Measurements from ENCODE around the gene RAP2C.

RAP2C gene

GRCh38 chrX:132219343-132219768, at the start of gene RAP2C:
Gene RAP2C (minus strand): TSS chrX:132219447. CDS start chrX:132217268, 2,179 bp downstream.
- in situ Hi-C loops (cut with HindIII; ENCODE audit: low sequenced_read_pairs) = no loop called here

GRCh38 chrX:132267392-132267791, 48.1 kb upstream of the RAP2C start:
- in situ Hi-C loops (cut with HindIII; ENCODE audit: low sequenced_read_pairs) = no loop called here

- in situ Hi-C loops (cut with HindIII; ENCODE audit: low sequenced_read_pairs) = no loop called here
Observed at GRCh38 chrX:132266583-132267355, 47.5 kb upstream of the RAP2C start.

GRCh38 chrX:132263127-132263526, 43.9 kb upstream of the RAP2C start:
- in situ Hi-C loops (cut with HindIII; ENCODE audit: low sequenced_read_pairs) = no loop called here

- in situ Hi-C loops (cut with HindIII; ENCODE audit: low sequenced_read_pairs) = no loop called here
Observed at GRCh38 chrX:132258509-132258908, 39.3 kb upstream of the RAP2C start.

GRCh38 chrX:132257116-132257515, 37.9 kb upstream of the RAP2C start:
- in situ Hi-C loops (cut with HindIII; ENCODE audit: low sequenced_read_pairs) = no loop called here

- in situ Hi-C loops (cut with HindIII; ENCODE audit: low sequenced_read_pairs) = no loop called here
Observed at GRCh38 chrX:132236121-132236520, 16.9 kb upstream of the RAP2C start.

GRCh38 chrX:132235488-132235887, 16.2 kb upstream of the RAP2C start:
- in situ Hi-C loops (cut with HindIII; ENCODE audit: low sequenced_read_pairs) = no loop called here

GRCh38 chrX:132231587-132231986, 12.3 kb upstream of the RAP2C start:
- in situ Hi-C loops (cut with HindIII; ENCODE audit: low sequenced_read_pairs) = no loop called here

GRCh38 chrX:132227383-132228112, 8.3 kb upstream of the RAP2C start:
- in situ Hi-C loops (cut with HindIII; ENCODE audit: low sequenced_read_pairs) = no loop called here

GRCh38 chrX:132226169-132226568, 6.9 kb upstream of the RAP2C start:
- in situ Hi-C loops (cut with HindIII; ENCODE audit: low sequenced_read_pairs) = no loop called here

- in situ Hi-C loops (cut with HindIII; ENCODE audit: low sequenced_read_pairs) = no loop called here
Observed at GRCh38 chrX:132218100-132218812, 991 bp downstream of the RAP2C start.

- in situ Hi-C loops (cut with HindIII; ENCODE audit: low sequenced_read_pairs) = no loop called here
Observed at GRCh38 chrX:132217203-132218073, 1.8 kb downstream of the RAP2C start.

GRCh38 chrX:132216806-132217202, 2.4 kb downstream of the RAP2C start:
- in situ Hi-C loops (cut with HindIII; ENCODE audit: low sequenced_read_pairs) = no loop called here

GRCh38 chrX:132216283-132216682, 3.0 kb downstream of the RAP2C start:
- in situ Hi-C loops (cut with HindIII; ENCODE audit: low sequenced_read_pairs) = no loop called here

- in situ Hi-C loops (cut with HindIII; ENCODE audit: low sequenced_read_pairs) = no loop called here
Observed at GRCh38 chrX:132214518-132214917, 4.7 kb downstream of the RAP2C start.

GRCh38 chrX:132209527-132209926, 9.7 kb downstream of the RAP2C start:
- in situ Hi-C loops (cut with HindIII; ENCODE audit: low sequenced_read_pairs) = no loop called here

- in situ Hi-C loops (cut with HindIII; ENCODE audit: low sequenced_read_pairs) = no loop called here
Observed at GRCh38 chrX:132208422-132208821, 10.8 kb downstream of the RAP2C start.

GRCh38 chrX:132207996-132208395, 11.3 kb downstream of the RAP2C start:
- in situ Hi-C loops (cut with HindIII; ENCODE audit: low sequenced_read_pairs) = no loop called here

- in situ Hi-C loops (cut with HindIII; ENCODE audit: low sequenced_read_pairs) = no loop called here
Observed at GRCh38 chrX:132206259-132206658, 13.0 kb downstream of the RAP2C start.

GRCh38 chrX:132204629-132205028, 14.6 kb downstream of the RAP2C start:
- in situ Hi-C loops (cut with HindIII; ENCODE audit: low sequenced_read_pairs) = no loop called here

Data from DLD1 (cell line).